Psoas muscle (tissue), 8 donors: ENCODE data around the gene PRDM8. TPM values are rescaled to one million over a fixed set of nuclear protein-coding genes. Genes with fewer than 3 reads are reported as not detected.

Experiments
- ATAC-seq, 4 donors: fragments of 200-7000 bp; cut with Tn5 transposase; one replicate each; pipeline ENCODE4 v1.9.1; 2020; ENCODE audit warnings: moderate library complexity in 3 of 4, mild to moderate bottlenecking in 2 of 4
- DNase-seq, 2 donors: peaks; one replicate each; pipeline ENCODE4 v3.0.0-alpha.2; 2020
- H3K27ac ChIP-seq: fragments of 200-600 bp; one replicate; pipeline ENCODE4 v1.8.0; 2022
- H3K27me3 ChIP-seq, 3 donors: fragments of 200-600 bp in 1 of 3; one replicate each; pipeline versions ENCODE4 v1.6.1 to v1.8.0; 2013 to 2022; ENCODE audit warnings: low read length in 2 of 3, mild to moderate bottlenecking in 2 of 3, moderate library complexity in 1 of 3; ENCODE audit not compliant: insufficient read depth in 3 of 3
- H3K36me3 ChIP-seq, 2 donors: fragments of 200-600 bp in 1 of 2; one replicate each; pipeline versions ENCODE4 v1.6.1 to v1.8.0; 2013 to 2022; ENCODE audit warnings: low read depth in 1 of 2, mild to moderate bottlenecking in 1 of 2, moderate library complexity in 1 of 2; ENCODE audit not compliant: insufficient read depth in 1 of 2
- H3K4me1 ChIP-seq: fragments of 200-600 bp; one replicate; pipeline ENCODE4 v1.8.0; 2022
- H3K4me3 ChIP-seq: fragments of 200-600 bp; one replicate; pipeline ENCODE4 v1.8.0; 2022; ENCODE audit warnings: mild to moderate bottlenecking
- H3K9me3 ChIP-seq: fragments of 200-600 bp; one replicate; pipeline ENCODE4 v1.8.0; 2022
- WGBS, 3 donors: extraction: QIAGEN DNeasy Blood & Tissue Kit; methylation state at CpG; one replicate each; pipeline versions ENCODE4 v1.1.6 to v1.1.7; 2013; 5-methylcytosine and 5-hydroxymethylcytosine counted together
- intact Hi-C, 2 donors: fragments of 100-400 bp; cut with DNase I; formaldehyde crosslinking; loops; one replicate each; pipeline versions ENCODE4 v1.11.0 to v1.14.2; 2022
- polyA plus RNA-seq, 3 donors: library from polyadenylated mRNA; stranded (reverse); fragments of 200-250 nt; gene quantifications; one replicate each; pipeline ENCODE4 v1.2.3, GENCODE V29; 2013
- total RNA-seq, 4 donors: library from RNA; stranded (reverse); fragmentation: NEBNext Ultra II Directional in 2 of 4; extraction: Animal tissue kit (Norgen Biotek cat#: 25700) in 2 of 4; gene quantifications; one replicate each; pipeline versions ENCODE4 v1.2.1 to v1.2.4, GENCODE V29; 2021 to 2023
- TF ChIP-seq, protein P1 (sequence below): fragments of 200-600 bp; IDR thresholded peaks from one replicate; pipeline ENCODE4 v1.8.0; 2022; ENCODE audit warnings: antibody characterized with exemption
- donor health status: healthy with polysubstance abuse.
- donor health status: DM: no; HTN: no; CAD: no; lungs with moderate emphysema.
- donor health status: Bipolar disorder and iron deficiency.
- donor health status: healthy.
- donor health status: DM: yes; HTN: yes; CAD: no.
- donor health status: DM: no; HTN: no; CAD: no.
- donor health status: DM: no; HTN: no; CAD: no.
- donor health status: DM: yes; HTN: yes; CAD: no.

The PRDM8 gene
- total and polyA plus RNA-seq, 7 donors: 0.28 to 1.8 (median 0.63) TPM

DNA sequence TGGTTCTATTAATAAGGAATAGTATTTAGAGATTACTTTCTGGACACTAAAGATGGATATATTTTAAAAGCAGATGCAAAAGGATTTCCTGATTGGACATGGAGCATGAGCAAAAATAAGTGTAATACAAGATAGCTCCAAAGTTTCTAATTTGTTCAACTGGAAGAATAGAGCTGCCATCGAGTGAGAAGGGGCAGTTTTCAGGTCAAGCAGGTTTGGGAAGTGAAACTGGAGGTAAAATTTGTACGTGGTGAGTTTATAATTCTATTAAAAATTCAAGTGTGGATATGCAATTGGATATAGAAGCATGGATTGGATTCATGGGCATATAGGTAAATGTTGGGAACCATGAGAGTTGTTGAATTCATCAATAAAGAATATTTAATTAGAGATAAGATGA is 31.8 kb downstream of the PRDM8 start:
- DNase-seq (no peak), ATAC-seq (no peak)
- H3K27me3 ChIP-seq: peaks cover 0 to 8% (median 4%) of the 10 kb centered on the region in 3 donors
- H3K9me3 ChIP-seq: no peaks in the 10 kb centered on the region
- TF ChIP-seq, protein P1, sequence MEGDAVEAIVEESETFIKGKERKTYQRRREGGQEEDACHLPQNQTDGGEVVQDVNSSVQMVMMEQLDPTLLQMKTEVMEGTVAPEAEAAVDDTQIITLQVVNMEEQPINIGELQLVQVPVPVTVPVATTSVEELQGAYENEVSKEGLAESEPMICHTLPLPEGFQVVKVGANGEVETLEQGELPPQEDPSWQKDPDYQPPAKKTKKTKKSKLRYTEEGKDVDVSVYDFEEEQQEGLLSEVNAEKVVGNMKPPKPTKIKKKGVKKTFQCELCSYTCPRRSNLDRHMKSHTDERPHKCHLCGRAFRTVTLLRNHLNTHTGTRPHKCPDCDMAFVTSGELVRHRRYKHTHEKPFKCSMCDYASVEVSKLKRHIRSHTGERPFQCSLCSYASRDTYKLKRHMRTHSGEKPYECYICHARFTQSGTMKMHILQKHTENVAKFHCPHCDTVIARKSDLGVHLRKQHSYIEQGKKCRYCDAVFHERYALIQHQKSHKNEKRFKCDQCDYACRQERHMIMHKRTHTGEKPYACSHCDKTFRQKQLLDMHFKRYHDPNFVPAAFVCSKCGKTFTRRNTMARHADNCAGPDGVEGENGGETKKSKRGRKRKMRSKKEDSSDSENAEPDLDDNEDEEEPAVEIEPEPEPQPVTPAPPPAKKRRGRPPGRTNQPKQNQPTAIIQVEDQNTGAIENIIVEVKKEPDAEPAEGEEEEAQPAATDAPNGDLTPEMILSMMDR: no peak
- no peaks in the 10 kb centered on the region for H3K4me1 ChIP-seq
- H3K36me3 ChIP-seq: no peaks in the 10 kb centered on the region
- intact Hi-C loops: no loop called here
- 38 to 48% (median 43%) methylated on average over 2 of the region's 2 CpGs for WGBS, 3 donors
- H3K27ac ChIP-seq: no peak overlapping the region
- no peak overlapping the region for H3K4me3 ChIP-seq

DNA sequence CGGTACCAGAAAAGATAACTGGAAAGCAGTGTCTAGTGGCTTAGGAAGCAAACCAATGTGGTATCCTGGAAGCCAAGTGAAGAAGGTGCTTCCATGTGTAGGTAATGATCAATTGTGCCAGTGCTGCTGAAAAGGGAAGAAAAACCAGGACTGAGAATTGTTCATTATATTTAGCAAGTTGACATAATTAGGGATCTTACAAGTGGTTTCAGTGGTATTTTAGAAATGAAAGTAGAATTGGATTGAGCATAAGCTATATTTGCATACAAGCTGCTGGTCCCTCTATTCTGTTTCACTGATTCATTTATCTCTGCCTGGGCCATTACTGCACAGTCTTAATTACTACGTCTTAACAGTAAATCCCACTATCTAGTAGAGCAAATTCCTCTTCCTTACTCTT is 32.3 kb downstream of the PRDM8 start:
- intact Hi-C loops: no loop called here
- no peak overlapping the region for H3K4me3 ChIP-seq
- DNase-seq: no peak
- TF ChIP-seq, protein P1: no peak
- 86 to 89% (median 88%) methylated on average over 2 of the region's 2 CpGs for WGBS, 3 donors
- H3K27ac ChIP-seq: no peak overlapping the region
- H3K4me1 ChIP-seq: no peaks in the 10 kb centered on the region
- H3K36me3 ChIP-seq: no peaks in the 10 kb centered on the region
- H3K9me3 ChIP-seq: no peaks in the 10 kb centered on the region
- H3K27me3 ChIP-seq: peaks cover 0 to 8% (median 4%) of the 10 kb centered on the region in 3 donors
- no peak for ATAC-seq

DNA sequence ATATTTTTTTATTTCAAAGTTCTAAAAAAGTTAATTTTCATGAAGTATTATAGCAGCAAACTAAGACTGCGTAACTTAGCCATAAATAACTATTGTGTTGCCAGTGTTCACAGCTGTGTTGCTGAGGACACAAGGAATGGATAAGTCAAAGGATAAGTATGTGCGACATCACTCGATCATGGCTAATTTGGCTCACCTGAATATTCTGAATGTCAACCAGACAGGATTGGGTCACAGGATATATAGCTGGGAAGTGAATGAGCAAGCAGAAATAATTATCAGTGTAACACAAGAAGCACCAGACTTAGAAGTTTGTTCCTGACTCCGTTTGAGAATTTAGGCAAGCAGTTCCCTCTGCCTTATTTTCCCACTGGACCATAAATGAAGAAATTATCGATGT is 33.9 kb downstream of the PRDM8 start:
- intact Hi-C loops: no loop called here
- H3K36me3 ChIP-seq: no peaks in the 10 kb centered on the region
- no peak overlapping the region for H3K4me3 ChIP-seq
- peaks cover 0 to 5% (median 4%) of the 10 kb centered on the region in 3 donors for H3K27me3 ChIP-seq
- H3K27ac ChIP-seq: no peak overlapping the region
- DNase-seq (no peak), ATAC-seq (no peak)
- TF ChIP-seq, protein P1: no peak
- no peaks in the 10 kb centered on the region for H3K9me3 ChIP-seq
- no peaks in the 10 kb centered on the region for H3K4me1 ChIP-seq
- 49 to 68% (median 60%) methylated on average over 5 of the region's 5 CpGs for WGBS, 3 donors

DNA sequence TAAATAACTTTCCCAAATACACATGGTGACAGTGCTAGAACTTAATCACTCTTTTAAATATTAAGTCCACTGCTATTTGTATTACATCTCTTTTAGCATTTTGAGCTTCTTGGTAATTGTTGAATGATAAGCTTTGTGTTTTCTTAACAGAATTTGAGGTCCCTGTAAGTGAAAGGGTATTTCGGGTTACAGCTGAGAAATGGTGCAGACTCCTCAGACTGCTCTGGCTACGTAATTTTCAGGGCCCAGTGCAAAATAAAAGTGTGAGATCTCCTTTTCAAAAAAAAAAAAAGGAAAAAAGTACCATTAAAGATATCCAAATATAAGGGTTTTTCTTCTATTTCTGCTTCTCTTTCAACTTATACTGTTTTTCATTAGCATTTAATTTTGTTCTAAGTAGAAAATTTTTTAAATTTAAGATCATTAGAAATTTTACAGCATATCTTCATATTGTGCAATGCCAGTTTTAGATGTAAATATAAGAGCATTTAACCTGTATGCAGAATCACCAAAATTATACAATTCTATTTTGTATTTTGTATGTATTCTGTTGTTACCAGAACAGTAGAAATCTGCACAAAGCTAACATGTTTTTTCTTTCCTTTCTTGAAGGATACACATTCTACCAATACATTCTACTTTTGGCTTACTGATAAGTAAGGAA is 35.5 kb downstream of the PRDM8 start:
- TF ChIP-seq, protein P1: no peak
- DNase-seq: no peak
- Histone ChIP-seq H3K9me3 (no peaks in the 10 kb centered on the region), H3K4me1 (no peaks in the 10 kb centered on the region), H3K27me3 (peaks cover 0 to 5% (median 0%) of the 10 kb centered on the region in 3 donors), H3K4me3 (no peak overlapping the region), H3K27ac (no peak overlapping the region), H3K36me3 (no peaks in the 10 kb centered on the region)
- WGBS, 3 donors: 89 to 94% (median 91%) methylated on average over 2 of the region's 2 CpGs
- intact Hi-C loops: no loop called here
- ATAC-seq: no peak

DNA sequence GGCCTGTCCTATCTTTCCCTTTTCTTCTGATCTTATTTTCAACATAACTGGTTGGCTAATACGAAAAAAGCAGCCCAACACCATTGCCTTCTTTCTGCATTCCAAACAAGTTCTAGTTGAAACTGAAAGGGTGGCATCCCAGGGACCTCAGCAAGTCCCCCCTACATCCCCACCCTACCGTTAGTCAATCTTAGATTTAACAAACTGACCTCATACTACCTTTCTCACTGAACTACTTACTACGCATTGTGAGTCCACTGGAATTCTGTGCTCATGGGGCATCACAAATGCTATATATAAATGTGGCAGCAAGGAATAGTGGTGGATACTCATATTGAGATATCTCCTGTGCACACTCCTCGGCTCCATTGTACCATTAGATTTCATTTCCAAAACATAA is 36.1 kb downstream of the PRDM8 start:
- no peaks in the 10 kb centered on the region for H3K36me3 ChIP-seq
- H3K27me3 ChIP-seq: peaks cover 0 to 5% (median 0%) of the 10 kb centered on the region in 3 donors
- no peaks in the 10 kb centered on the region for H3K9me3 ChIP-seq
- TF ChIP-seq, protein P1: no peak
- 72 to 87% (median 86%) methylated on average over 4 of the region's 4 CpGs for WGBS, 3 donors
- intact Hi-C loops: no loop called here
- H3K27ac ChIP-seq: no peak overlapping the region
- ATAC-seq (no peak), DNase-seq (no peak)
- no peaks in the 10 kb centered on the region for H3K4me1 ChIP-seq
- no peak overlapping the region for H3K4me3 ChIP-seq
